ENCODE measurements around the gene AGRN.

The AGRN gene

DNA sequence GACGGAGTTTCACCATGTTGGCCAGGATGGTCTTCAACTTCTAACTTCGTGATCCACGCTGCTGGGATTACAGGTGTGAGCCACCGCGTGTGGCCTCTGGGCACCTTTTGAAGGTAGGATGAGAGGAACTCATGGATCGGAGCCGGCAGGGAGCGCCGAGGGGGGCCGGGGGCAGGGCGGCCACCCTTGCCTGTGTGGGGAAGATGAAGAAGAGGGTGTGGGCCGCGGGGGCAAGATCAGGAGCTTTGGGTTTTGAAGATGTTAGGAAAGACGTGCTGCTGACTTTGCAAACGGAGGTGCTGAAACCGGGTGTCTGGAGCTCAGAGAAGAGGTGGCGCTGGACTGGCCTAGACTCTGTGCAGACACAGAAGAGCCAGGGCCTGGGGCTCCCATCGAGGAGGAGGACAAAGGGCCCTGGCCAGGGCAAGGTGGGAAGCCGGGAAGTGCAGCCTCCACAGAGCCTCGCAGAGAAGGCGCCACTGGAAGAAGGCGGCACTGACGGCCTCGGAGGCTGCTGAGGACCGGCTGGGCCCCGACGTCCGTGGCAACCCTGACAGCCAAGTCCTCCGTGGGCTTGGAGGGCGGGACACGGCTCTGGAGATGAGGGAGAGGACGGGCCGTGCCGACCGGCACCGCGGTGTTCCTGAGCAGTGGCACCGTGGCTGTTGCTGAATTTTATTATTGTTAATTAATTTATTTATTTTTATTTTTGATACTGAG is 40.5 kb downstream of the AGRN start:
- Mint-ChIP-seq H3K27me3 (ENCODE audit: low read depth, poor library complexity) (peaks cover 63% of the 10 kb centered on the region), H3K27ac (no peak overlapping the region), H3K9me3 (no peaks in the 10 kb centered on the region), H3K36me3 (ENCODE audit: low read depth) (peaks cover 3% of the 10 kb centered on the region), H3K4me3 (peak overlapping the region; percentile 45), H3K4me1 (peaks cover 19% of the 10 kb centered on the region)
- TF ChIP-seq, protein P1, sequence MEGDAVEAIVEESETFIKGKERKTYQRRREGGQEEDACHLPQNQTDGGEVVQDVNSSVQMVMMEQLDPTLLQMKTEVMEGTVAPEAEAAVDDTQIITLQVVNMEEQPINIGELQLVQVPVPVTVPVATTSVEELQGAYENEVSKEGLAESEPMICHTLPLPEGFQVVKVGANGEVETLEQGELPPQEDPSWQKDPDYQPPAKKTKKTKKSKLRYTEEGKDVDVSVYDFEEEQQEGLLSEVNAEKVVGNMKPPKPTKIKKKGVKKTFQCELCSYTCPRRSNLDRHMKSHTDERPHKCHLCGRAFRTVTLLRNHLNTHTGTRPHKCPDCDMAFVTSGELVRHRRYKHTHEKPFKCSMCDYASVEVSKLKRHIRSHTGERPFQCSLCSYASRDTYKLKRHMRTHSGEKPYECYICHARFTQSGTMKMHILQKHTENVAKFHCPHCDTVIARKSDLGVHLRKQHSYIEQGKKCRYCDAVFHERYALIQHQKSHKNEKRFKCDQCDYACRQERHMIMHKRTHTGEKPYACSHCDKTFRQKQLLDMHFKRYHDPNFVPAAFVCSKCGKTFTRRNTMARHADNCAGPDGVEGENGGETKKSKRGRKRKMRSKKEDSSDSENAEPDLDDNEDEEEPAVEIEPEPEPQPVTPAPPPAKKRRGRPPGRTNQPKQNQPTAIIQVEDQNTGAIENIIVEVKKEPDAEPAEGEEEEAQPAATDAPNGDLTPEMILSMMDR (IDR thresholded peaks at IDR 0.05) = no peak
- DNase-seq = no peak

DNA sequence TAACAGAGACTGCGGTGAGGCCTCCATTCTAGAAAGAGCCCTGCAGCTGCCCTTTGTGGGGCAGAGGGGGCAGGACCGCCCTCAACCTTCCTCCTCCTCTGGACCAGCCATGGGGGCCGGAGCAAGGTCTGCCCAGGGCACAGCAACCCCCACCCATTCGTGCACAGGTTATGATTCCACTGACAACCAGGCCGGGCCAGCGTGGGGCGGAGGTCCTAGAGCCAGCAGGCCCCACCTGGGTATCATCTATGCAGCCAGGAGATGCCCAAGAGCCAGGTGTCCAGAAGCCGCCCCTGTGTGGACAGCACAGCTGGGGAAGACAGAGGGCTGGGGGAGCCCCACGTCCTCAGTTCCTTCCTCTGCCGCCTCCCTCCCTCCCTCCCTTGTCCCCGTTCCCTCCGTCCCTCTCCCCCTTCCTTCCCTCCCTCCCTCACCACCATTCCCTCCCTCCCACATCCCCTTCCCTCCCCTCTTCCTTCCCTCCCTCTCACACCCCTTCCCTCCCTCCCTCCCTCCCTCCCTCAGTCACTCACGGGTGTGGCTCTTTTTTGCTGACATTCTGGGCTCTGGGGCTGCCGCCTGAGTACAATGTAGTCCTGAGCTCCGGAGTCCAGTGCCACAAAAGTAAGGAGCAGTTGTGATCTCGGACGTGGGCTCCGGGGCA is 41.9 kb downstream of the AGRN start:
- DNase-seq = no peak
- Mint-ChIP-seq H3K4me3 (no peak overlapping the region), H3K27me3 (ENCODE audit: low read depth, poor library complexity) (peaks cover 72% of the 10 kb centered on the region), H3K4me1 (peaks cover 21% of the 10 kb centered on the region), H3K9me3 (no peaks in the 10 kb centered on the region), H3K36me3 (ENCODE audit: low read depth) (no peaks in the 10 kb centered on the region), H3K27ac (no peak overlapping the region)
- TF ChIP-seq, protein P1 (IDR thresholded peaks at IDR 0.05) = no peak

DNA sequence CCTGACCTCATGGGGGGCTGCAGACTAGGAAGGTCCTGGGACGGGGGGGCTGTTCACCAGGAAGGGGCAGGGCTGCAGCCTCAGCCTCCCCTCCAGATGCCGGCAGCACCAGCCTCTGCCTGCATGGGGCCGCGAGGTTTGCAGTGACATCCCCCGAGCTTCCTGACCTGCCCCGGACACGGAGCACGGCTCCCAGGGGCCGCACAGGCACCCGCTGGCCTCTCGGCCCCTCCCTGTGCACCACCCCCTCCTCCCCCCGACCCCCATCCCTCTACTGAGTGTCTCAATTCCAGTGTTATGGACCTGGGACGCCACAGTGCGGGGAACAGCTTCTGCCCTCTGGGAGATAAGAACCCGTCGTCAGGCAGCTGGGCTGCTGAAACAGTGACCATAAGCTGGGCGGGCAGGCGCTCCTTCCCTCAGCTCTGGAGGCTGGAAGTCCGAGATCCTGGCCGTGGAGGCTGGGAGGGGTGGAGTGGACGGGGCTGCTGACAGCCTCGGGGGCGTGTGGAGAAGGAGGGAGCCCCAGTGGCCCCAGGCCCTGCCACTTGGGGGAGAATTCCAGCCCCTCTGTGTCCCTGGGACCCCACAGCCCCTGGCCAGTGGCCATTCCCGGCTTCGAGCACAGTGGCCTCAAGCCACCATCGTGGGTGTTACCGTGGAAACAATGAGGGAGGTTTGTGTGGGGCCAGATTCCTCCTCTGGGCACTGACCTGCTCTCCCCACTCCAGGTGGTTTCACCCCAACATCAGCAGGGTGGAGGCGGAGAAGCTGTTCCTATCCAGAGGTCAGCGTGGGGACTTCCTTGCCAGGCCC is 42.6 kb downstream of the AGRN start:
- TF ChIP-seq, protein P1 (IDR thresholded peaks at IDR 0.05) = no peak
- DNase-seq = no peak
- Mint-ChIP-seq H3K36me3 (ENCODE audit: low read depth) (no peaks in the 10 kb centered on the region), H3K4me1 (peaks cover 21% of the 10 kb centered on the region), H3K4me3 (no peak overlapping the region), H3K9me3 (no peaks in the 10 kb centered on the region), H3K27me3 (ENCODE audit: low read depth, poor library complexity) (peaks cover 71% of the 10 kb centered on the region), H3K27ac (no peak overlapping the region)

DNA sequence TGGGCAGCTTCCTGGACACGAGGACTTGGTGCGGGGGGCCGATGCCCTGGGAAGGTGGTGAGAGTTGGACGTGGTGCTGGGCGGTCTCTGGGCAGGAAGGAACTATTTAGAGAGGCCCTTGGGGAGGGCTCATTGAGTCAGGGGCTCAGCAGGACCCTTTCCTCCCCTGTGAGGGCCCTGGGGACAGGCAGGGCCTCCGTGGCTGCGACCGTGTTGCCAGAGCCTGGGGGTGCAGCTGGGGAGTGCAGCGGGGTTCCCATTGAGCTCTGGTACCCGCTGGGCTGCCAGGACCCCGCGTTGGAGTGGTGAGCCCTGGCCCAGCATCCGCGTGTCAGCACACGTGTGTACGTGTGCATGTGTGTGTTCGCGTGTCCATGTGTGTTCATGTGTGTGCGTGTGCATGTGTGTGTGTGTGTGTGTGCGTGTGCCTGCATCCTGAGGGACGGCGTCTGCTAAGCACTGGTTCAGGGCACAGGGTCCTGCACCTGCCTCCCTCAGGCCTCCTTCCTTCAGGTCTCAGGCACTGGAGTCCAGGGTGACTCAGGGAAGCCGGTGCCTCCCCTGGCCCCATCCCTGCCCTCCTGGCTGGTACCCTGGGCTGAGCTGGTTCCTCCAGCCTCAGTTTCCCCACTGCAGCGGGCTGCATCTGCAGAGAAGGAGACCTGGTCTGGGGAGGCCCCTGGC is 43.5 kb downstream of the AGRN start:
- H3K4me3 Mint-ChIP-seq = no peak overlapping the region
- TF ChIP-seq, protein P1 (IDR thresholded peaks at IDR 0.05) = no peak
- H3K27ac Mint-ChIP-seq = no peak overlapping the region
- H3K9me3 Mint-ChIP-seq = no peaks in the 10 kb centered on the region
- H3K36me3 Mint-ChIP-seq (ENCODE audit: low read depth) = no peaks in the 10 kb centered on the region
- peaks cover 22% of the 10 kb centered on the region for H3K4me1 Mint-ChIP-seq
- no peak for DNase-seq
- H3K27me3 Mint-ChIP-seq (ENCODE audit: low read depth, poor library complexity) = peaks cover 71% of the 10 kb centered on the region

DNA sequence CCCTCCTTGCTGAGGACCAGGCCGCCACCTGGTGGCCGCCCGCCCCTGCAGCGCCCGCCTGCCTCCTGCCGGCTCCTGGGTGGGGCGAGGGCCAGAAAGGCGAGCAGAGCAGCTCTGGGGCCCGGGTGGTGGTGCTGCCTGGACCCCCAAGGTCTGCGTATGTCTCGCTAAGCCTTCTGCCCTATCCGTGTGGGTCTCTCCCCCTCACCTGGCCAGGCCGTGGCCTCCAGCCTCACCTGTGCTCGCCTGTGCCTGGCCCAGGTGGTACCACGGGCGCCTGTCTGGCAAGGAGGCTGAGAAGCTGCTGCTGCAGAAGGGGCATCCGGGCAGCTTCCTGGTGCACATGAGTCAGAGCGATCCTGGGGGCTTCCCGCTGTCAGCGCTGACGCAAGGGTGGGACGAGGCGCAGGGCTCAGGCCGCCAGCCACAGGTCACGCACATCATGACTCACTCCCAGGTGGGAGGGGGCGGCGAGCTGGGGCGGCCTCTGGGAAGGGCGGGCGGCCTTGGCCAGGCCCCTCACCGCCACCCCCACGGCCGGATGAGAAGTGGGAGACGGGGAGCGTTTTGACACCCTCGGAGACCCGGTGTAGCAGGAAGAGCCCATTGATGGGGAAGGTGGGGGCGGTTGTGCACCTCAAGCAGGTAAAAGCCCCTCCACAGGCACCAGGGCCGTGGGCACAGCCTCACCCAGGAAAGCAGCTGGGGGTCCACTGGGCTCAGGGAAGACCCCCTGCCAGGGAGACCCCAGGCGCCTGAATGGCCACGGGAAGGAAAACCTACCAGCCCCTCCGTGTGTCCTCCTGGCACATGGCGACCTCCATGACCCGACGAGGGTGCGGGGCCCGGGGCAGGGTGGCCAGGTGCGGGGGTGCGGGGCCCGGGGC is 44.3 kb downstream of the AGRN start:
- DNase-seq = peak; percentile 76
- H3K27me3 Mint-ChIP-seq (ENCODE audit: low read depth, poor library complexity) = peaks cover 65% of the 10 kb centered on the region
- H3K4me3 Mint-ChIP-seq = no peak overlapping the region
- H3K9me3 Mint-ChIP-seq = no peaks in the 10 kb centered on the region
- no peak overlapping the region for H3K27ac Mint-ChIP-seq
- TF ChIP-seq, protein P1 (IDR thresholded peaks at IDR 0.05) = peak; percentile 75
- peaks cover 17% of the 10 kb centered on the region for H3K4me1 Mint-ChIP-seq
- H3K36me3 Mint-ChIP-seq (ENCODE audit: low read depth) = no peaks in the 10 kb centered on the region

All from nephron progenitor cell (in vitro differentiated cells).